ENCODE results near the gene ATG16L2. TPM values are rescaled to one million over a fixed set of nuclear protein-coding genes. Genes with fewer than 3 reads are reported as not detected.

Gene ATG16L2
- polyA plus RNA-seq (9.4 and 10.6 TPM in 2 replicates), polyA minus RNA-seq (3.2 and 6.3 TPM in 2 replicates)

GRCh38 chr11:72814286-72815109, at the start of gene ATG16L2:
ATG16L2 (plus strand) TSS chr11:72814411; CDS start chr11:72814446, 35 bp downstream.
- no peaks in the 10 kb centered on the region for H3F3A ChIP-seq (ENCODE audit: insufficient read depth, low read length, poor library complexity, severe bottlenecking)
- H3K4me3 ChIP-seq (ENCODE audit: low read length) = peak within 1 kb of the TSS; percentile 96
- H2AFZ ChIP-seq (ENCODE audit: low read depth, low read length) = peak within 1 kb of the TSS; percentile 80
- H3K4me2 ChIP-seq (ENCODE audit: low read length) = peak within 1 kb of the TSS; percentile 78
- H3K9ac ChIP-seq (ENCODE audit: low read length) = peak within 1 kb of the TSS; percentile 85
- no peaks in the 10 kb centered on the region for H3K36me3 ChIP-seq (ENCODE audit: insufficient read depth, low read length)
- peak within 1 kb of the TSS; percentile 70 for H3K27ac ChIP-seq (ENCODE audit: low read length)
- TF ChIP-seq MXI1 (conservative IDR thresholded peaks at IDR 0.05; ENCODE audit: poor library complexity, severe bottlenecking) (peak; percentile 65), RAD21 (conservative IDR thresholded peaks at IDR 0.05) (no peak), TAF1 (IDR thresholded peaks at IDR 0.05; ENCODE audit: low read depth) (peak; percentile 34), EZH2 (IDR thresholded peaks at IDR 0.05; ENCODE audit: borderline replicate concordance, insufficient read depth, low read length, poor library complexity, severe bottlenecking) (no peak), SMC3 (conservative IDR thresholded peaks at IDR 0.05; ENCODE audit: poor library complexity) (peak; percentile 45), POLR2AphosphoS5 (IDR thresholded peaks at IDR 0.05) (peak; percentile 33), EP300 (conservative IDR thresholded peaks at IDR 0.05; ENCODE audit: poor library complexity, severe bottlenecking) (no peak)
- TF ChIP-seq, protein P1, sequence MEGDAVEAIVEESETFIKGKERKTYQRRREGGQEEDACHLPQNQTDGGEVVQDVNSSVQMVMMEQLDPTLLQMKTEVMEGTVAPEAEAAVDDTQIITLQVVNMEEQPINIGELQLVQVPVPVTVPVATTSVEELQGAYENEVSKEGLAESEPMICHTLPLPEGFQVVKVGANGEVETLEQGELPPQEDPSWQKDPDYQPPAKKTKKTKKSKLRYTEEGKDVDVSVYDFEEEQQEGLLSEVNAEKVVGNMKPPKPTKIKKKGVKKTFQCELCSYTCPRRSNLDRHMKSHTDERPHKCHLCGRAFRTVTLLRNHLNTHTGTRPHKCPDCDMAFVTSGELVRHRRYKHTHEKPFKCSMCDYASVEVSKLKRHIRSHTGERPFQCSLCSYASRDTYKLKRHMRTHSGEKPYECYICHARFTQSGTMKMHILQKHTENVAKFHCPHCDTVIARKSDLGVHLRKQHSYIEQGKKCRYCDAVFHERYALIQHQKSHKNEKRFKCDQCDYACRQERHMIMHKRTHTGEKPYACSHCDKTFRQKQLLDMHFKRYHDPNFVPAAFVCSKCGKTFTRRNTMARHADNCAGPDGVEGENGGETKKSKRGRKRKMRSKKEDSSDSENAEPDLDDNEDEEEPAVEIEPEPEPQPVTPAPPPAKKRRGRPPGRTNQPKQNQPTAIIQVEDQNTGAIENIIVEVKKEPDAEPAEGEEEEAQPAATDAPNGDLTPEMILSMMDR (IDR thresholded peaks at IDR 0.05; ENCODE audit: poor library complexity, severe bottlenecking) = peak; percentile 41
- TF ChIP-seq, protein P2, sequence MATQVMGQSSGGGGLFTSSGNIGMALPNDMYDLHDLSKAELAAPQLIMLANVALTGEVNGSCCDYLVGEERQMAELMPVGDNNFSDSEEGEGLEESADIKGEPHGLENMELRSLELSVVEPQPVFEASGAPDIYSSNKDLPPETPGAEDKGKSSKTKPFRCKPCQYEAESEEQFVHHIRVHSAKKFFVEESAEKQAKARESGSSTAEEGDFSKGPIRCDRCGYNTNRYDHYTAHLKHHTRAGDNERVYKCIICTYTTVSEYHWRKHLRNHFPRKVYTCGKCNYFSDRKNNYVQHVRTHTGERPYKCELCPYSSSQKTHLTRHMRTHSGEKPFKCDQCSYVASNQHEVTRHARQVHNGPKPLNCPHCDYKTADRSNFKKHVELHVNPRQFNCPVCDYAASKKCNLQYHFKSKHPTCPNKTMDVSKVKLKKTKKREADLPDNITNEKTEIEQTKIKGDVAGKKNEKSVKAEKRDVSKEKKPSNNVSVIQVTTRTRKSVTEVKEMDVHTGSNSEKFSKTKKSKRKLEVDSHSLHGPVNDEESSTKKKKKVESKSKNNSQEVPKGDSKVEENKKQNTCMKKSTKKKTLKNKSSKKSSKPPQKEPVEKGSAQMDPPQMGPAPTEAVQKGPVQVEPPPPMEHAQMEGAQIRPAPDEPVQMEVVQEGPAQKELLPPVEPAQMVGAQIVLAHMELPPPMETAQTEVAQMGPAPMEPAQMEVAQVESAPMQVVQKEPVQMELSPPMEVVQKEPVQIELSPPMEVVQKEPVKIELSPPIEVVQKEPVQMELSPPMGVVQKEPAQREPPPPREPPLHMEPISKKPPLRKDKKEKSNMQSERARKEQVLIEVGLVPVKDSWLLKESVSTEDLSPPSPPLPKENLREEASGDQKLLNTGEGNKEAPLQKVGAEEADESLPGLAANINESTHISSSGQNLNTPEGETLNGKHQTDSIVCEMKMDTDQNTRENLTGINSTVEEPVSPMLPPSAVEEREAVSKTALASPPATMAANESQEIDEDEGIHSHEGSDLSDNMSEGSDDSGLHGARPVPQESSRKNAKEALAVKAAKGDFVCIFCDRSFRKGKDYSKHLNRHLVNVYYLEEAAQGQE (IDR thresholded peaks at IDR 0.05; ENCODE audit: borderline replicate concordance) = peak; percentile 33
- H3K79me2 ChIP-seq (replicated peaks; ENCODE audit: insufficient read depth, low read length) = no peaks in the 10 kb centered on the region
- no peaks in the 10 kb centered on the region for H4K20me1 ChIP-seq (ENCODE audit: insufficient read depth)
- no peaks in the 10 kb centered on the region for H3K9me3 ChIP-seq (ENCODE audit: low read length)
- no peaks in the 10 kb centered on the region for H3K27me3 ChIP-seq (ENCODE audit: insufficient read depth, low read depth, low read length)
- no peaks in the 10 kb centered on the region for H3K9me2 ChIP-seq (ENCODE audit: insufficient read depth, low read length)

DNA sequence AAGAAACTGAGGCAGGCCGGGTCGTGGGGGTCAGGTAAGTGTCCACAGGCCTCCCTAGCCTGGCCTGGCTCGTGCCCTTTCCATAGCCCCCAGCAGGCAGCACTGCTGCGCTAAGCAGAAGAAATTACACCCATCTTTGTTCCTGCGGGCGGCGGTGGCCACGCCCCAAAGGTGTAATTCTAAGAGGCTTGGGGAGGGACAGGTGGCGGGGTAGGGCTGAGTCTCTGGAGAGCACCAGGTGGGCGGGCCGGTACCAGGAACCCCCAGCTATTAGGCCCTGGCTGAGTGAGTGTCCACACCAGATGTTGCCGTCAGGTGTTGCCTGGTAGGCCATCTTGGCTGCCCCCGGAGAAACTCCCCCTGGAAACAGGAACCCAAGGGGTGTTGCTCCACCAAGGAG, 49.7 kb upstream of the ATG16L2 start:
- H3K79me2 ChIP-seq (replicated peaks; ENCODE audit: insufficient read depth, low read length) = no peaks in the 10 kb centered on the region
- no peaks in the 10 kb centered on the region for H3K9me2 ChIP-seq (ENCODE audit: insufficient read depth, low read length)
- no peak overlapping the region for H3K27ac ChIP-seq (ENCODE audit: low read length)
- no peaks in the 10 kb centered on the region for H3F3A ChIP-seq (ENCODE audit: insufficient read depth, low read length, poor library complexity, severe bottlenecking)
- H2AFZ ChIP-seq (ENCODE audit: low read depth, low read length) = no peak overlapping the region
- no peaks in the 10 kb centered on the region for H3K9me3 ChIP-seq (ENCODE audit: low read length)
- H3K36me3 ChIP-seq (ENCODE audit: insufficient read depth, low read length) = no peaks in the 10 kb centered on the region
- H3K27me3 ChIP-seq (ENCODE audit: insufficient read depth, low read depth, low read length) = no peaks in the 10 kb centered on the region
- H4K20me1 ChIP-seq (ENCODE audit: insufficient read depth) = no peaks in the 10 kb centered on the region
- H3K9ac ChIP-seq (ENCODE audit: low read length) = no peak overlapping the region
- TF ChIP-seq POLR2AphosphoS5 (IDR thresholded peaks at IDR 0.05) (no peak), TAF1 (IDR thresholded peaks at IDR 0.05; ENCODE audit: low read depth) (no peak), MXI1 (conservative IDR thresholded peaks at IDR 0.05; ENCODE audit: poor library complexity, severe bottlenecking) (no peak), EZH2 (IDR thresholded peaks at IDR 0.05; ENCODE audit: borderline replicate concordance, insufficient read depth, low read length, poor library complexity, severe bottlenecking) (no peak), SMC3 (conservative IDR thresholded peaks at IDR 0.05; ENCODE audit: poor library complexity) (no peak), RAD21 (conservative IDR thresholded peaks at IDR 0.05) (no peak), EP300 (conservative IDR thresholded peaks at IDR 0.05; ENCODE audit: poor library complexity, severe bottlenecking) (no peak)
- TF ChIP-seq, protein P2 (IDR thresholded peaks at IDR 0.05; ENCODE audit: borderline replicate concordance) = no peak
- TF ChIP-seq, protein P1 (IDR thresholded peaks at IDR 0.05; ENCODE audit: poor library complexity, severe bottlenecking) = no peak
- H3K4me3 ChIP-seq (ENCODE audit: low read length) = no peak overlapping the region
- H3K4me2 ChIP-seq (ENCODE audit: low read length) = no peak overlapping the region
